Neural progenitor cell (in vitro differentiated cells): ENCODE results near the gene CREB3L2.

Source experiments
- EZH2phosphoT487 ChIP-seq: fragments of 200-600 bp; sonication (generic); IDR thresholded peaks from 2 replicates; pipeline ENCODE4 v1.6.1; 2017; ENCODE audit warnings: antibody characterized with exemption
- TF ChIP-seq, protein P1 (sequence below): fragments of 200-600 bp; sonication (generic); IDR thresholded peaks from 2 replicates; pipeline ENCODE4 v1.5.1; 2017; ENCODE audit warnings: antibody characterized with exemption, mild to moderate bottlenecking

DNA sequence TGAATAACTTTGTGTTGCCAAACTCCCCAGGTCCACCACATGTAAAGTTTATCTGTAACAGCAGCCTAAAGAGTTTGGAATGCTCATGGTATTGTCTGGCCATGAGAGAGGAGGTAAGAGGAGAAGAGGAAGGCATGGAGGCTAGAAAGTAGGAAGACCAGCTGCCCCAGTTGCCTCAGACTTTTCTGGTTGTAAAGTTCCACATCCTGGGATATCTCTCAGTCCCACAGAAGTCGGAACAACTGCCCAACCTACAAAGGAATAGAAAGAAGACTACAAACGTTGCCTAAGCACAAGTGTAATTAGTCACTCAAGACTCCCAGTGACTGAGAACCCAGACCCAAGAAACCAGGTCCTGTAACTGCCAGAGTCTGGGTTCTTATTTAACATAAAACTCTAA is 47.3 kb downstream of the CREB3L2 start:
- TF ChIP-seq, protein P1, sequence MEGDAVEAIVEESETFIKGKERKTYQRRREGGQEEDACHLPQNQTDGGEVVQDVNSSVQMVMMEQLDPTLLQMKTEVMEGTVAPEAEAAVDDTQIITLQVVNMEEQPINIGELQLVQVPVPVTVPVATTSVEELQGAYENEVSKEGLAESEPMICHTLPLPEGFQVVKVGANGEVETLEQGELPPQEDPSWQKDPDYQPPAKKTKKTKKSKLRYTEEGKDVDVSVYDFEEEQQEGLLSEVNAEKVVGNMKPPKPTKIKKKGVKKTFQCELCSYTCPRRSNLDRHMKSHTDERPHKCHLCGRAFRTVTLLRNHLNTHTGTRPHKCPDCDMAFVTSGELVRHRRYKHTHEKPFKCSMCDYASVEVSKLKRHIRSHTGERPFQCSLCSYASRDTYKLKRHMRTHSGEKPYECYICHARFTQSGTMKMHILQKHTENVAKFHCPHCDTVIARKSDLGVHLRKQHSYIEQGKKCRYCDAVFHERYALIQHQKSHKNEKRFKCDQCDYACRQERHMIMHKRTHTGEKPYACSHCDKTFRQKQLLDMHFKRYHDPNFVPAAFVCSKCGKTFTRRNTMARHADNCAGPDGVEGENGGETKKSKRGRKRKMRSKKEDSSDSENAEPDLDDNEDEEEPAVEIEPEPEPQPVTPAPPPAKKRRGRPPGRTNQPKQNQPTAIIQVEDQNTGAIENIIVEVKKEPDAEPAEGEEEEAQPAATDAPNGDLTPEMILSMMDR, result no peak
- no peak for TF ChIP-seq EZH2phosphoT487
